Sigmoid colon (tissue), 4 donors: ENCODE data around the gene MAST4.

Source experiments
- CTCF ChIP-seq, 4 experiments: fragments of 450-650 bp in 3 of 4; fragments of 200-600 bp in 1 of 4; IDR thresholded peaks; one replicate each; pipeline ENCODE4 v1.5.1; 2016 to 2019; ENCODE audit warnings: antibody characterized with exemption in 4 of 4, mild to moderate bottlenecking in 3 of 4, moderate library complexity in 2 of 4
- POLR2A ChIP-seq, 2 donors: fragments of 450-650 bp; IDR thresholded peaks; one replicate each; pipeline ENCODE4 v1.6.1; 2016; ENCODE audit warnings: antibody characterized with exemption in 2 of 2, mild to moderate bottlenecking in 2 of 2, moderate library complexity in 2 of 2
- POLR2AphosphoS5 ChIP-seq, 4 donors: sonication (generic); formaldehyde crosslinking; IDR thresholded peaks; one replicate each; pipeline ENCODE4 v1.6.1; 2017; ENCODE audit warnings: antibody characterized with exemption in 4 of 4

GRCh38 chr5:67052034-67052433, 455.8 kb downstream of the MAST4 start:
- TF ChIP-seq CTCF (IDR thresholded peaks at IDR 0.05) (no peak), POLR2AphosphoS5 (IDR thresholded peaks at IDR 0.05) (no peak), POLR2A (IDR thresholded peaks at IDR 0.05) (no peak)
